Right lobe of liver (tissue), 6 donors: ENCODE measurements around the gene EGFL8. TPM values are rescaled to one million over a fixed set of nuclear protein-coding genes. Genes with fewer than 3 reads are reported as not detected.

Experiments used
- ATAC-seq, 4 donors: fragments of 200-7000 bp; cut with Tn5 transposase; one replicate each; pipeline ENCODE4 v1.9.1; 2020; ENCODE audit warnings: mild to moderate bottlenecking in 4 of 4, moderate library complexity in 4 of 4
- DNase-seq, 3 donors: peaks; one replicate each; pipeline ENCODE4 v3.0.0-alpha.2; 2020
- H3K27ac ChIP-seq, 3 donors: fragments of 200-600 bp; one replicate each; pipeline ENCODE4 v1.8.0; 2022
- H3K27me3 ChIP-seq, 2 donors: fragments of 200-600 bp; one replicate each; pipeline ENCODE4 v1.8.0; 2022
- H3K36me3 ChIP-seq, 4 donors: fragments of 200-600 bp; sonication (generic) in 1 of 4; one replicate each; pipeline versions ENCODE4 v1.5.1 to v1.8.0; 2017 to 2022; ENCODE audit warnings: control low read depth in 1 of 4
- H3K4me1 ChIP-seq, 4 donors: fragments of 200-600 bp; sonication (generic) in 1 of 4; one replicate each; pipeline versions ENCODE4 v1.5.1 to v1.8.0; 2017 to 2022; ENCODE audit warnings: control low read depth in 1 of 4
- H3K4me3 ChIP-seq, 3 donors: fragments of 200-600 bp; one replicate each; pipeline ENCODE4 v1.8.0; 2022
- H3K9me3 ChIP-seq, 4 donors: fragments of 200-600 bp; sonication (generic) in 1 of 4; one replicate each; pipeline versions ENCODE4 v1.5.1 to v1.8.0; 2017 to 2022; ENCODE audit warnings: control low read depth in 1 of 4
- CTCF ChIP-seq, 4 donors: fragments of 200-600 bp in 3 of 4; fragments of 450-650 bp in 1 of 4; IDR thresholded peaks; one replicate each; pipeline versions ENCODE4 v1.5.1 to v1.8.0; 2016 to 2022; ENCODE audit warnings: antibody characterized with exemption in 4 of 4, mild to moderate bottlenecking in 2 of 4
- POLR2A ChIP-seq: fragments of 450-650 bp; IDR thresholded peaks from one replicate; pipeline ENCODE4 v1.6.1; 2017; ENCODE audit warnings: antibody characterized with exemption, mild to moderate bottlenecking
- WGBS: methylation state at CpG from one replicate; pipeline ENCODE4 v1.1.6; 2018; ENCODE audit warnings: low coverage, low lambda C conversion rate; ENCODE audit not compliant: insufficient coverage; ENCODE audit errors: missing lambda C conversion rate; 5-methylcytosine and 5-hydroxymethylcytosine counted together
- intact Hi-C, 2 donors: fragments of 100-400 bp; cut with DNase I; formaldehyde crosslinking; loops; one replicate each; pipeline versions ENCODE4 v1.11.2 to v1.14.1; 2022
- microRNA-seq, 2 donors: library from miRNA; unstranded; fragments of <30 nt; microRNA quantifications; one replicate each; pipeline ENCODE4, GENCODE V29; 2019 to 2020
- small RNA-seq, 2 experiments: library from RNA; depleted of rRNA; stranded (forward); fragments of <200 nt; gene quantifications; one replicate each; pipeline ENCODE3, GENCODE V24; 2016
- total RNA-seq, 6 experiments: library from RNA; depleted of rRNA in 2 of 6; stranded (reverse); fragments of >200 nt in 2 of 6; fragmentation: NEBNext Ultra II Directional in 3 of 6; extraction: Animal tissue kit (Norgen Biotek cat#: 25700) in 3 of 6; gene quantifications; one replicate each; pipeline versions ENCODE4 v1.1.0 to v1.2.4, GENCODE V29; 2016 to 2023
- donor health status: DM: no; HTN: yes; CAD: no.
- donor health status: DM: no; HTN: no; CAD: no.
- donor health status: DM: no; HTN: no; CAD: no.
- donor health status: DM: no; HTN: yes; CAD: no.
- donor health status: DM: no; HTN: yes; CAD: no.

EGFL8 gene
- total RNA-seq, 6 experiments from 2014 or later = 1.4 to 6.0 (median 4.2) TPM

GRCh38 chr6:32215617-32216016, 51.2 kb downstream of the EGFL8 start:
- H3K27me3 ChIP-seq = no peaks in the 10 kb centered on the region
- H3K36me3 ChIP-seq = no peaks in the 10 kb centered on the region
- TF ChIP-seq CTCF (IDR thresholded peaks at IDR 0.05) (no peak), POLR2A (no peak)
- no peak overlapping the region for H3K27ac ChIP-seq
- ATAC-seq (no peak), DNase-seq (no peak)
- H3K9me3 ChIP-seq = no peaks in the 10 kb centered on the region
- intact Hi-C loops = no loop called here
- H3K4me1 ChIP-seq = no peaks in the 10 kb centered on the region
- no peak overlapping the region for H3K4me3 ChIP-seq
- WGBS = 89% methylated on average over 4 of the region's 4 CpGs

GRCh38 chr6:32216285-32216684, 51.9 kb downstream of the EGFL8 start:
- no peak overlapping the region for H3K4me3 ChIP-seq
- intact Hi-C loops = no loop called here
- DNase-seq (no peak), ATAC-seq (no peak)
- H3K27me3 ChIP-seq = no peaks in the 10 kb centered on the region
- no peak overlapping the region for H3K27ac ChIP-seq
- H3K9me3 ChIP-seq = no peaks in the 10 kb centered on the region
- TF ChIP-seq CTCF (IDR thresholded peaks at IDR 0.05) (no peak), POLR2A (no peak)
- no peaks in the 10 kb centered on the region for H3K36me3 ChIP-seq
- WGBS = 73% methylated on average over 10 of the region's 10 CpGs
- H3K4me1 ChIP-seq = no peaks in the 10 kb centered on the region

- no peaks in the 10 kb centered on the region for H3K4me1 ChIP-seq
- no peaks in the 10 kb centered on the region for H3K36me3 ChIP-seq
- no peaks in the 10 kb centered on the region for H3K9me3 ChIP-seq
- intact Hi-C loops = no loop called here
- ATAC-seq (no peak), DNase-seq (no peak)
- H3K27me3 ChIP-seq = no peaks in the 10 kb centered on the region
- H3K4me3 ChIP-seq = no peak overlapping the region
- no peak for TF ChIP-seq POLR2A
- no peak for TF ChIP-seq CTCF (IDR thresholded peaks at IDR 0.05)
- WGBS = 63% methylated on average over 10 of the region's 11 CpGs
- no peak overlapping the region for H3K27ac ChIP-seq
These were observed 52.6 kb downstream of the EGFL8 start for GRCh38 chr6:32216998-32217397.

Small RNA genes within 50 kb of the gene (microRNA-seq; reads per million reads assigned to microRNA genes)
- gene MIR6721 = 0.58 to 1.3 reads per million in 2 donors
- gene MIR6833 = 0.87 to 1.3 reads per million in 2 donors

Small RNA genes within 50 kb of the gene (small RNA-seq; reads per million reads assigned to genes)
- gene AL662884.1 (0 reads per million in 2 experiments), gene MIR6833 (0 reads per million in 2 experiments)

Other genes with a start within 250 kb of the EGFL8 start
- 100 to 1,000 TPM; 309 to 739 (median 533) TPM for gene C2, start 236.9 kb upstream of the EGFL8 start, total RNA-seq
- gene CFB, start 218.5 kb upstream of the EGFL8 start, total RNA-seq = 1,000 to 10,000 TPM; 1,939 to 4,112 (median 3,131) TPM
- gene NELFE, start 205.6 kb upstream of the EGFL8 start, total RNA-seq = 10 to 100 TPM in 5 of 6 experiments, 1 to 10 TPM in 1; 9.3 to 33.8 (median 18.3) TPM
- 10 to 100 TPM; 26.3 to 73.1 (median 47.1) TPM for gene SKIC2, start 205.4 kb upstream of the EGFL8 start, total RNA-seq
- gene DXO, start 192.5 kb upstream of the EGFL8 start, total RNA-seq = 10 to 100 TPM in 5 of 6 experiments, 1 to 10 TPM in 1; 9.8 to 14.6 (median 12.1) TPM
- 1,000 to 10,000 TPM; 1,495 to 2,818 (median 2,205) TPM for gene C4A, start 182.5 kb upstream of the EGFL8 start, total RNA-seq
- 1,000 to 10,000 TPM; 1,420 to 2,805 (median 2,265) TPM for gene C4B, start 149.8 kb upstream of the EGFL8 start, total RNA-seq
- gene CYP21A2, start 126.2 kb upstream of the EGFL8 start, total RNA-seq = 10 to 100 TPM in 3 of 6 experiments, 1 to 10 TPM in 3; 5.7 to 60.7 (median 14.0) TPM
- 10 to 100 TPM in 3 of 6 experiments, 1 to 10 TPM in 3; 7.2 to 28.3 (median 10.3) TPM for gene TNXB, start 55.3 kb upstream of the EGFL8 start, total RNA-seq
- 10 to 100 TPM; 15.2 to 35.5 (median 33.2) TPM for gene ATF6B, start 36.3 kb upstream of the EGFL8 start, total RNA-seq
- gene FKBPL, start 34.3 kb upstream of the EGFL8 start, total RNA-seq = 1 to 10 TPM; 1.5 to 2.7 (median 2.2) TPM
- gene PRRT1, start 12.7 kb upstream of the EGFL8 start, total RNA-seq = under 1 TPM in 4 of 6 experiments, not detected in 2; 0.13 to 0.29 (median 0.24) TPM
- gene PPT2, start 10.5 kb upstream of the EGFL8 start, total RNA-seq = 10 to 100 TPM in 2 of 6 experiments, 1 to 10 TPM in 4; 6.4 to 16.0 (median 8.9) TPM
- 10 to 100 TPM; 23.5 to 36.9 (median 31.6) TPM for gene AGPAT1, start 11.5 kb downstream of the EGFL8 start, total RNA-seq
- gene RNF5, start 13.8 kb downstream of the EGFL8 start, total RNA-seq = 10 to 100 TPM; 50.5 to 90.4 (median 60.9) TPM
- 1 to 10 TPM in 4 of 6 experiments, under 1 TPM in 2; 0.81 to 3.4 (median 1.8) TPM for gene AGER, start 19.7 kb downstream of the EGFL8 start, total RNA-seq
- gene PBX2, start 25.6 kb downstream of the EGFL8 start, total RNA-seq = 10 to 100 TPM; 15.5 to 29.5 (median 24.3) TPM
- 1 to 10 TPM; 3.7 to 9.2 (median 5.7) TPM for gene GPSM3, start 28.0 kb downstream of the EGFL8 start, total RNA-seq
- 10 to 100 TPM in 2 of 6 experiments, 1 to 10 TPM in 4; 6.6 to 16.5 (median 8.9) TPM for gene NOTCH4, start 59.5 kb downstream of the EGFL8 start, total RNA-seq
- gene TSBP1, start 207.3 kb downstream of the EGFL8 start, total RNA-seq = not detected
- not detected for gene BTNL2, start 242.6 kb downstream of the EGFL8 start, total RNA-seq